Hepatocyte (in vitro differentiated cells): ENCODE data around the gene ARRB1. TPM values are rescaled to one million over a fixed set of nuclear protein-coding genes. Genes with fewer than 3 reads are reported as not detected.

Experiments
- DNase-seq: peaks from one replicate; pipeline ENCODE4 v3.0.0-alpha.2; 2016; ENCODE audit warnings: low spot score
- H2AFZ ChIP-seq: fragments of 200-600 bp; sonication (generic); 2 replicates; pipeline ENCODE4 v1.6.0; 2016; ENCODE audit warnings: antibody characterized with exemption, mild to moderate bottlenecking
- H3K27ac ChIP-seq: fragments of 200-600 bp; sonication (generic); 2 replicates; pipeline ENCODE4 v1.5.1; 2016; ENCODE audit warnings: mild to moderate bottlenecking
- H3K27me3 ChIP-seq: fragments of 200-600 bp; sonication (generic); 2 replicates; pipeline ENCODE4 v1.6.1; 2016
- H3K36me3 ChIP-seq: fragments of 200-600 bp; sonication (generic); replicated peaks from 2 replicates; pipeline ENCODE4 v1.5.1; 2016; ENCODE audit warnings: low read depth; ENCODE audit not compliant: insufficient read depth
- H3K4me1 ChIP-seq: fragments of 200-600 bp; sonication (generic); 2 replicates; pipeline ENCODE4 v1.5.1; 2016; ENCODE audit warnings: mild to moderate bottlenecking, moderate library complexity; ENCODE audit not compliant: insufficient read depth
- H3K4me2 ChIP-seq: fragments of 200-600 bp; sonication (generic); 2 replicates; pipeline ENCODE4 v1.6.0; 2016
- H3K4me3 ChIP-seq: fragments of 200-600 bp; sonication (generic); 2 replicates; pipeline ENCODE4 v1.5.1; 2016; ENCODE audit warnings: mild to moderate bottlenecking
- H3K79me2 ChIP-seq: fragments of 200-600 bp; sonication (generic); 2 replicates; pipeline ENCODE4 v1.6.0; 2017; ENCODE audit warnings: mild to moderate bottlenecking
- H3K9me2 ChIP-seq: fragments of 200-600 bp; sonication (generic); replicated peaks from 2 replicates; pipeline ENCODE4 v1.6.0; 2017; ENCODE audit warnings: mild to moderate bottlenecking; ENCODE audit not compliant: insufficient read depth
- H3K9me3 ChIP-seq: fragments of 200-600 bp; sonication (generic); 2 replicates; pipeline ENCODE4 v1.5.1; 2016; ENCODE audit warnings: low read depth, mild to moderate bottlenecking
- H4K20me1 ChIP-seq: fragments of 200-600 bp; sonication (generic); 2 replicates; pipeline ENCODE4 v1.6.0; 2016; ENCODE audit warnings: mild to moderate bottlenecking; ENCODE audit not compliant: insufficient read depth, poor library complexity, severe bottlenecking
- EZH2 ChIP-seq: fragments of 200-600 bp; sonication (generic); IDR thresholded peaks from 2 replicates; pipeline ENCODE4 v1.6.1; 2016; ENCODE audit warnings: antibody characterized with exemption, mild to moderate bottlenecking, borderline replicate concordance
- EZH2phosphoT487 ChIP-seq: fragments of 200-600 bp; sonication (generic); IDR thresholded peaks from one replicate; pipeline ENCODE4 v1.6.1; 2018; ENCODE audit warnings: antibody characterized with exemption, mild to moderate bottlenecking, low read depth, moderate library complexity; ENCODE audit not compliant: unreplicated experiment, severe bottlenecking
- WGBS: methylation state at CpG from one replicate; pipeline ENCODE4 v1.1.6; 2016; ENCODE audit warnings: low lambda C conversion rate; ENCODE audit errors: missing lambda C conversion rate; 5-methylcytosine and 5-hydroxymethylcytosine counted together
- polyA plus RNA-seq: library from polyadenylated mRNA; unstranded; fragments of >200 nt; fragmentation: Nextera tagmentation; extraction: Ambion mirVana; gene quantifications from 2 replicates; pipeline ENCODE4 v1.2.1, GENCODE V29; 2016
- total RNA-seq: library from RNA; depleted of rRNA; stranded (reverse); fragments of >200 nt; gene quantifications from 2 replicates; pipeline ENCODE4 v1.2.3, GENCODE V29; 2014
- TF ChIP-seq, protein P1 (sequence below): fragments of 200-600 bp; sonication (generic); IDR thresholded peaks from 2 replicates; pipeline ENCODE4 v1.5.1; 2016; ENCODE audit warnings: antibody characterized with exemption, mild to moderate bottlenecking; ENCODE audit not compliant: poor library complexity

Gene ARRB1
- total and polyA plus RNA-seq, 2 experiments from 2014 or later: 16.2 to 83.2 TPM

- no peak for TF ChIP-seq EZH2phosphoT487
- TF ChIP-seq, protein P1, sequence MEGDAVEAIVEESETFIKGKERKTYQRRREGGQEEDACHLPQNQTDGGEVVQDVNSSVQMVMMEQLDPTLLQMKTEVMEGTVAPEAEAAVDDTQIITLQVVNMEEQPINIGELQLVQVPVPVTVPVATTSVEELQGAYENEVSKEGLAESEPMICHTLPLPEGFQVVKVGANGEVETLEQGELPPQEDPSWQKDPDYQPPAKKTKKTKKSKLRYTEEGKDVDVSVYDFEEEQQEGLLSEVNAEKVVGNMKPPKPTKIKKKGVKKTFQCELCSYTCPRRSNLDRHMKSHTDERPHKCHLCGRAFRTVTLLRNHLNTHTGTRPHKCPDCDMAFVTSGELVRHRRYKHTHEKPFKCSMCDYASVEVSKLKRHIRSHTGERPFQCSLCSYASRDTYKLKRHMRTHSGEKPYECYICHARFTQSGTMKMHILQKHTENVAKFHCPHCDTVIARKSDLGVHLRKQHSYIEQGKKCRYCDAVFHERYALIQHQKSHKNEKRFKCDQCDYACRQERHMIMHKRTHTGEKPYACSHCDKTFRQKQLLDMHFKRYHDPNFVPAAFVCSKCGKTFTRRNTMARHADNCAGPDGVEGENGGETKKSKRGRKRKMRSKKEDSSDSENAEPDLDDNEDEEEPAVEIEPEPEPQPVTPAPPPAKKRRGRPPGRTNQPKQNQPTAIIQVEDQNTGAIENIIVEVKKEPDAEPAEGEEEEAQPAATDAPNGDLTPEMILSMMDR: no peak
- no peak for TF ChIP-seq EZH2
- Histone ChIP-seq H3K4me2 (no peak overlapping the region), H3K27me3 (no peaks in the 10 kb centered on the region), H2AFZ (no peak overlapping the region), H4K20me1 (peaks cover 20% of the 10 kb centered on the region), H3K36me3 (no peaks in the 10 kb centered on the region), H3K9me2 (no peaks in the 10 kb centered on the region), H3K79me2 (peaks cover 53% of the 10 kb centered on the region), H3K4me1 (no peaks in the 10 kb centered on the region), H3K4me3 (no peak overlapping the region), H3K9me3 (no peaks in the 10 kb centered on the region), H3K27ac (no peak overlapping the region)
- no peak for DNase-seq
- 85% methylated on average over 5 of the region's 5 CpGs for WGBS
Observed at GRCh38 chr11:75301131-75301530, 50.3 kb downstream of the ARRB1 start.

DNA sequence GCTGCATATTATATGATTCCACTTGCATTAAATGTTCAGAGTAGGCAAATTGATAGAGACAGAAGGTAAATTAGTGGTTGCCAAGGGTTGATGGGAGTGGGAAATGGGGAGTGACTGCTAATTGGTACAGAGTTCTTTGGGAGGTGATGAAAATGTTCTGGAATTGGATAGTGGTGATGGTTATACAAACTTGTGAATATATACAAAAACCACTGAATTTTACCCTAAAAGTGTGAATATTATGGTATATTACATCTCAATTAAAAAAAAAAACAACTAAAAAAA lies 52.5 kb downstream of the ARRB1 start:
- no peak overlapping the region for H2AFZ ChIP-seq
- H3K4me1 ChIP-seq: no peaks in the 10 kb centered on the region
- peaks cover 56% of the 10 kb centered on the region for H3K79me2 ChIP-seq
- H3K27ac ChIP-seq: no peak overlapping the region
- no peaks in the 10 kb centered on the region for H3K36me3 ChIP-seq
- no peaks in the 10 kb centered on the region for H3K9me2 ChIP-seq
- peaks cover 13% of the 10 kb centered on the region for H4K20me1 ChIP-seq
- TF ChIP-seq EZH2phosphoT487 (no peak), EZH2 (no peak)
- TF ChIP-seq, protein P1: no peak
- no peak overlapping the region for H3K4me2 ChIP-seq
- no peaks in the 10 kb centered on the region for H3K27me3 ChIP-seq
- no peak overlapping the region for H3K4me3 ChIP-seq
- H3K9me3 ChIP-seq: no peaks in the 10 kb centered on the region
- no peak for DNase-seq

GRCh38 chr11:75298191-75298975 lies 53.1 kb downstream of the ARRB1 start:
- Histone ChIP-seq H3K79me2 (peaks cover 58% of the 10 kb centered on the region), H3K36me3 (no peaks in the 10 kb centered on the region), H3K27ac (no peak overlapping the region), H3K9me2 (no peaks in the 10 kb centered on the region), H3K4me3 (no peak overlapping the region), H3K4me2 (no peak overlapping the region), H3K9me3 (no peaks in the 10 kb centered on the region), H3K4me1 (no peaks in the 10 kb centered on the region), H3K27me3 (no peaks in the 10 kb centered on the region), H2AFZ (no peak overlapping the region), H4K20me1 (peaks cover 18% of the 10 kb centered on the region)
- no peak for DNase-seq
- no peak for TF ChIP-seq EZH2
- TF ChIP-seq, protein P1: no peak
- no peak for TF ChIP-seq EZH2phosphoT487
- WGBS: 86% methylated on average over 4 of the region's 4 CpGs

- WGBS: 91% methylated on average over 2 of the region's 2 CpGs
- H2AFZ ChIP-seq: no peak overlapping the region
- no peak overlapping the region for H3K27ac ChIP-seq
- H4K20me1 ChIP-seq: peaks cover 19% of the 10 kb centered on the region
- H3K4me3 ChIP-seq: no peak overlapping the region
- no peaks in the 10 kb centered on the region for H3K36me3 ChIP-seq
- peaks cover 61% of the 10 kb centered on the region for H3K79me2 ChIP-seq
- TF ChIP-seq EZH2 (no peak), EZH2phosphoT487 (no peak)
- TF ChIP-seq, protein P1: no peak
- H3K4me2 ChIP-seq: no peak overlapping the region
- H3K4me1 ChIP-seq: no peaks in the 10 kb centered on the region
- H3K9me3 ChIP-seq: no peaks in the 10 kb centered on the region
- DNase-seq: no peak
- H3K27me3 ChIP-seq: no peaks in the 10 kb centered on the region
- no peaks in the 10 kb centered on the region for H3K9me2 ChIP-seq
Observed at GRCh38 chr11:75293903-75294302, 57.6 kb downstream of the ARRB1 start.
